Suprapubic skin (tissue), 3 donors: ENCODE data around the gene RBMS1.

Experiments
- CTCF ChIP-seq, 2 donors: fragments of 200-600 bp in 1 of 2; fragments of 450-650 bp in 1 of 2; sonication (generic) in 1 of 2; IDR thresholded peaks; one replicate each; pipeline ENCODE4 v1.5.1; 2016 to 2019; ENCODE audit warnings: antibody characterized with exemption in 2 of 2, mild to moderate bottlenecking in 1 of 2, moderate library complexity in 1 of 2
- POLR2A ChIP-seq, 2 donors: fragments of 450-650 bp; IDR thresholded peaks; one replicate each; pipeline ENCODE4 v1.6.1; 2017; ENCODE audit warnings: antibody characterized with exemption in 2 of 2, mild to moderate bottlenecking in 2 of 2, moderate library complexity in 2 of 2

GRCh38 chr2:160351956-160352355 lies 141.7 kb downstream of the RBMS1 start:
- TF ChIP-seq POLR2A (IDR thresholded peaks at IDR 0.05) (no peak), CTCF (IDR thresholded peaks at IDR 0.05) (no peak)
